Chondrocyte (in vitro differentiated cells): ENCODE results near the gene PRR29. TPM values are rescaled to one million over a fixed set of nuclear protein-coding genes. Genes with fewer than 3 reads are reported as not detected.

Source experiments
- DNase-seq: peaks from one replicate; pipeline ENCODE4 v3.0.0; 2021; ENCODE audit warnings: mixed read lengths, low spot score
- H3K27ac Mint-ChIP-seq: one replicate; pipeline ENCODE4 v1.8.0; 2021; ENCODE audit warnings: mild to moderate bottlenecking, moderate library complexity, mixed read lengths; ENCODE audit not compliant: unreplicated experiment
- H3K27me3 Mint-ChIP-seq: 2 replicates; pipeline ENCODE4 v1.8.0; 2021; ENCODE audit warnings: low read depth, mixed read lengths
- H3K36me3 Mint-ChIP-seq: 2 replicates; pipeline ENCODE4 v1.8.0; 2021; ENCODE audit warnings: low read depth, mixed read lengths
- H3K4me1 Mint-ChIP-seq: 2 replicates; pipeline ENCODE4 v1.8.0; 2021; ENCODE audit warnings: low read depth, mild to moderate bottlenecking, mixed read lengths
- H3K4me3 Mint-ChIP-seq: one replicate; pipeline ENCODE4 v1.8.0; 2021; ENCODE audit warnings: mild to moderate bottlenecking, moderate library complexity, mixed read lengths; ENCODE audit not compliant: unreplicated experiment
- H3K9me3 Mint-ChIP-seq: 2 replicates; pipeline ENCODE4 v1.8.0; 2021; ENCODE audit warnings: low read depth, mixed read lengths
- CTCF ChIP-seq: fragments of 200-600 bp; sonication (generic); IDR thresholded peaks from 2 replicates; pipeline ENCODE4 v1.5.0; 2021; ENCODE audit warnings: antibody characterized with exemption, mild to moderate bottlenecking, moderate library complexity
- total RNA-seq: library from RNA; stranded (reverse); gene quantifications from 3 replicates; pipeline ENCODE4 v1.2.1, GENCODE V29; 2021

Gene PRR29
- total RNA-seq, 1 donor from 2014 or later = 0.35 TPM

GRCh38 chr17:63954402-63955063, 43.6 kb upstream of the PRR29 start:
- Mint-ChIP-seq H3K27ac (no peak overlapping the region), H3K9me3 (no peaks in the 10 kb centered on the region), H3K4me3 (no peak overlapping the region), H3K27me3 (peaks cover 3% of the 10 kb centered on the region), H3K36me3 (no peaks in the 10 kb centered on the region), H3K4me1 (no peaks in the 10 kb centered on the region)
- no peak for DNase-seq
- no peak for TF ChIP-seq CTCF

GRCh38 chr17:63955232-63955631, 42.9 kb upstream of the PRR29 start:
- Mint-ChIP-seq H3K4me1 (no peaks in the 10 kb centered on the region), H3K4me3 (no peak overlapping the region), H3K27me3 (peaks cover 5% of the 10 kb centered on the region), H3K9me3 (no peaks in the 10 kb centered on the region), H3K27ac (no peak overlapping the region), H3K36me3 (no peaks in the 10 kb centered on the region)
- TF ChIP-seq CTCF = no peak
- DNase-seq = no peak

GRCh38 chr17:63955791-63956190, 42.4 kb upstream of the PRR29 start:
- H3K4me1 Mint-ChIP-seq = no peaks in the 10 kb centered on the region
- no peak overlapping the region for H3K27ac Mint-ChIP-seq
- DNase-seq = no peak
- H3K27me3 Mint-ChIP-seq = peaks cover 5% of the 10 kb centered on the region
- no peaks in the 10 kb centered on the region for H3K36me3 Mint-ChIP-seq
- no peak for TF ChIP-seq CTCF
- no peak overlapping the region for H3K4me3 Mint-ChIP-seq
- H3K9me3 Mint-ChIP-seq = no peaks in the 10 kb centered on the region

GRCh38 chr17:63956296-63956920, 41.7 kb upstream of the PRR29 start:
- peaks cover 5% of the 10 kb centered on the region for H3K27me3 Mint-ChIP-seq
- DNase-seq = no peak
- TF ChIP-seq CTCF = no peak
- no peaks in the 10 kb centered on the region for H3K9me3 Mint-ChIP-seq
- peaks cover under 1% of the 10 kb centered on the region for H3K4me1 Mint-ChIP-seq
- no peak overlapping the region for H3K4me3 Mint-ChIP-seq
- no peak overlapping the region for H3K27ac Mint-ChIP-seq
- no peaks in the 10 kb centered on the region for H3K36me3 Mint-ChIP-seq

GRCh38 chr17:63960006-63960405, 38.1 kb upstream of the PRR29 start:
- no peak overlapping the region for H3K27ac Mint-ChIP-seq
- H3K4me1 Mint-ChIP-seq = peaks cover 3% of the 10 kb centered on the region
- H3K4me3 Mint-ChIP-seq = no peak overlapping the region
- H3K36me3 Mint-ChIP-seq = no peaks in the 10 kb centered on the region
- TF ChIP-seq CTCF = no peak
- peaks cover 3% of the 10 kb centered on the region for H3K27me3 Mint-ChIP-seq
- DNase-seq = no peak
- no peaks in the 10 kb centered on the region for H3K9me3 Mint-ChIP-seq
